ENCODE results near the gene TTF2.

- TF ChIP-seq CTCF (conservative IDR thresholded peaks at IDR 0.05; ENCODE audit: low read depth, low read length) (no peak), EZH2 (IDR thresholded peaks at IDR 0.05; ENCODE audit: borderline replicate concordance, low read depth, low read length, poor library complexity, severe bottlenecking) (no peak)
Measured at GRCh38 chr1:117147856-117148588, 87.9 kb downstream of the TTF2 start.
